SK-N-SH treated with all-trans-retinoic acid at 6 μM for 48 hours (cell line): ENCODE data around the gene KCNH4.

Source experiments
- ATAC-seq: fragments of 200-7000 bp; cut with Tn5 transposase; 3 replicates; pipeline ENCODE4 v1.9.1; 2020; ENCODE audit warnings: mild to moderate bottlenecking, moderate library complexity
- ARNTL ChIP-seq: fragments of 450-650 bp; formaldehyde crosslinking; IDR thresholded peaks from 2 replicates; pipeline ENCODE4 v1.5.0; 2020; ENCODE audit warnings: low read depth, mild to moderate bottlenecking, moderate library complexity, borderline replicate concordance
- BACH2 ChIP-seq: fragments of 250-450 bp; sonication (Bioruptor Pico); IDR thresholded peaks from 2 replicates; pipeline ENCODE4 v1.9.0; 2021; ENCODE audit warnings: mild to moderate bottlenecking, borderline replicate concordance
- CREB5 ChIP-seq: fragments of 250-450 bp; sonication (Bioruptor Pico); IDR thresholded peaks from 2 replicates; pipeline ENCODE4 v1.5.1; 2020; ENCODE audit warnings: low read depth, mild to moderate bottlenecking, moderate library complexity
- CSDC2 ChIP-seq: fragments of 250-450 bp; sonication (Bioruptor Pico); IDR thresholded peaks from 2 replicates; pipeline ENCODE4 v1.5.0; 2020; ENCODE audit warnings: mild to moderate bottlenecking, moderate library complexity
- ISL1 ChIP-seq: fragments of 250-450 bp; sonication (Bioruptor Pico); IDR thresholded peaks from 2 replicates; pipeline ENCODE4 v2.1.2; 2022; ENCODE audit warnings: mild to moderate bottlenecking, moderate library complexity
- OSR1 ChIP-seq: fragments of 250-450 bp; sonication (Bioruptor Pico); IDR thresholded peaks from 2 replicates; pipeline ENCODE4 v1.8.0; 2022; ENCODE audit warnings: moderate library complexity, mild to moderate bottlenecking, inconsistent platforms
- RARB ChIP-seq: fragments of 250-450 bp; sonication (Bioruptor Pico); IDR thresholded peaks from 2 replicates; pipeline ENCODE4 v1.8.0; 2021; ENCODE audit warnings: mild to moderate bottlenecking, moderate library complexity
- TOX ChIP-seq: fragments of 250-450 bp; sonication (Bioruptor Pico); IDR thresholded peaks from 2 replicates; pipeline ENCODE4 v1.8.0; 2021; ENCODE audit warnings: mild to moderate bottlenecking, moderate library complexity, borderline replicate concordance
- ZC3H10 ChIP-seq: fragments of 250-450 bp; sonication (Bioruptor Pico); IDR thresholded peaks from 2 replicates; pipeline ENCODE4 v1.5.1; 2021; ENCODE audit warnings: mild to moderate bottlenecking, moderate library complexity
- ZFP3 ChIP-seq: fragments of 250-450 bp; sonication (Bioruptor Pico); IDR thresholded peaks from 2 replicates; pipeline ENCODE4 v1.5.0; 2020; ENCODE audit warnings: mild to moderate bottlenecking, moderate library complexity
- ZFP30 ChIP-seq: fragments of 450-650 bp; formaldehyde crosslinking; IDR thresholded peaks from 2 replicates; pipeline ENCODE4 v1.5.0; 2022; ENCODE audit warnings: mild to moderate bottlenecking, moderate library complexity
- ZNF565 ChIP-seq: fragments of 450-650 bp; formaldehyde crosslinking; conservative IDR thresholded peaks from 2 replicates; pipeline ENCODE4 v1.5.0; 2020; ENCODE audit warnings: low read depth, mild to moderate bottlenecking, moderate library complexity
- ZNF70 ChIP-seq: fragments of 450-650 bp; formaldehyde crosslinking; IDR thresholded peaks from 2 replicates; pipeline ENCODE4 v1.5.0; 2020; ENCODE audit warnings: mild to moderate bottlenecking, moderate library complexity
- ZNF8 ChIP-seq: fragments of 450-650 bp; formaldehyde crosslinking; IDR thresholded peaks from 2 replicates; pipeline ENCODE4 v1.5.0; 2020; ENCODE audit warnings: mild to moderate bottlenecking, moderate library complexity
- TF ChIP-seq, protein P1 (sequence below): fragments of 250-450 bp; sonication (Bioruptor Pico); IDR thresholded peaks from 2 replicates; pipeline ENCODE4 v1.5.0; 2020; ENCODE audit warnings: mild to moderate bottlenecking, moderate library complexity
- TF ChIP-seq, protein P2 (sequence below): fragments of 250-450 bp; sonication (Bioruptor Pico); IDR thresholded peaks from 2 replicates; pipeline ENCODE4 v1.5.1; 2021; ENCODE audit warnings: mild to moderate bottlenecking, moderate library complexity
- TF ChIP-seq, protein P3 (sequence below): fragments of 250-450 bp; sonication (Bioruptor Pico); IDR thresholded peaks from 2 replicates; pipeline ENCODE4 v1.8.0; 2021; ENCODE audit warnings: low read depth, mild to moderate bottlenecking, moderate library complexity, borderline replicate concordance
- TF ChIP-seq, protein P4 (sequence below): fragments of 250-450 bp; sonication (Bioruptor Pico); IDR thresholded peaks from 2 replicates; pipeline ENCODE4 v1.8.0; 2020; ENCODE audit warnings: mild to moderate bottlenecking, moderate library complexity, borderline replicate concordance

KCNH4 gene

GRCh38 chr17:42178817-42179216 lies 2.1 kb downstream of the KCNH4 start (continued):
- TF ChIP-seq, protein P1, sequence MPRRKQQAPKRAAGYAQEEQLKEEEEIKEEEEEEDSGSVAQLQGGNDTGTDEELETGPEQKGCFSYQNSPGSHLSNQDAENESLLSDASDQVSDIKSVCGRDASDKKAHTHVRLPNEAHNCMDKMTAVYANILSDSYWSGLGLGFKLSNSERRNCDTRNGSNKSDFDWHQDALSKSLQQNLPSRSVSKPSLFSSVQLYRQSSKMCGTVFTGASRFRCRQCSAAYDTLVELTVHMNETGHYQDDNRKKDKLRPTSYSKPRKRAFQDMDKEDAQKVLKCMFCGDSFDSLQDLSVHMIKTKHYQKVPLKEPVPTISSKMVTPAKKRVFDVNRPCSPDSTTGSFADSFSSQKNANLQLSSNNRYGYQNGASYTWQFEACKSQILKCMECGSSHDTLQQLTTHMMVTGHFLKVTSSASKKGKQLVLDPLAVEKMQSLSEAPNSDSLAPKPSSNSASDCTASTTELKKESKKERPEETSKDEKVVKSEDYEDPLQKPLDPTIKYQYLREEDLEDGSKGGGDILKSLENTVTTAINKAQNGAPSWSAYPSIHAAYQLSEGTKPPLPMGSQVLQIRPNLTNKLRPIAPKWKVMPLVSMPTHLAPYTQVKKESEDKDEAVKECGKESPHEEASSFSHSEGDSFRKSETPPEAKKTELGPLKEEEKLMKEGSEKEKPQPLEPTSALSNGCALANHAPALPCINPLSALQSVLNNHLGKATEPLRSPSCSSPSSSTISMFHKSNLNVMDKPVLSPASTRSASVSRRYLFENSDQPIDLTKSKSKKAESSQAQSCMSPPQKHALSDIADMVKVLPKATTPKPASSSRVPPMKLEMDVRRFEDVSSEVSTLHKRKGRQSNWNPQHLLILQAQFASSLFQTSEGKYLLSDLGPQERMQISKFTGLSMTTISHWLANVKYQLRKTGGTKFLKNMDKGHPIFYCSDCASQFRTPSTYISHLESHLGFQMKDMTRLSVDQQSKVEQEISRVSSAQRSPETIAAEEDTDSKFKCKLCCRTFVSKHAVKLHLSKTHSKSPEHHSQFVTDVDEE, result no peak
- TF ChIP-seq TOX (CRISPR knock-in tag), result no peak
- TF ChIP-seq, protein P2, sequence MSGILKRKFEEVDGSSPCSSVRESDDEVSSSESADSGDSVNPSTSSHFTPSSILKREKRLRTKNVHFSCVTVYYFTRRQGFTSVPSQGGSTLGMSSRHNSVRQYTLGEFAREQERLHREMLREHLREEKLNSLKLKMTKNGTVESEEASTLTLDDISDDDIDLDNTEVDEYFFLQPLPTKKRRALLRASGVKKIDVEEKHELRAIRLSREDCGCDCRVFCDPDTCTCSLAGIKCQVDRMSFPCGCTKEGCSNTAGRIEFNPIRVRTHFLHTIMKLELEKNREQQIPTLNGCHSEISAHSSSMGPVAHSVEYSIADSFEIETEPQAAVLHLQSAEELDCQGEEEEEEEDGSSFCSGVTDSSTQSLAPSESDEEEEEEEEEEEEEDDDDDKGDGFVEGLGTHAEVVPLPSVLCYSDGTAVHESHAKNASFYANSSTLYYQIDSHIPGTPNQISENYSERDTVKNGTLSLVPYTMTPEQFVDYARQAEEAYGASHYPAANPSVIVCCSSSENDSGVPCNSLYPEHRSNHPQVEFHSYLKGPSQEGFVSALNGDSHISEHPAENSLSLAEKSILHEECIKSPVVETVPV, result no peak
- no peak for TF ChIP-seq BACH2 (CRISPR knock-in tag)

DNA sequence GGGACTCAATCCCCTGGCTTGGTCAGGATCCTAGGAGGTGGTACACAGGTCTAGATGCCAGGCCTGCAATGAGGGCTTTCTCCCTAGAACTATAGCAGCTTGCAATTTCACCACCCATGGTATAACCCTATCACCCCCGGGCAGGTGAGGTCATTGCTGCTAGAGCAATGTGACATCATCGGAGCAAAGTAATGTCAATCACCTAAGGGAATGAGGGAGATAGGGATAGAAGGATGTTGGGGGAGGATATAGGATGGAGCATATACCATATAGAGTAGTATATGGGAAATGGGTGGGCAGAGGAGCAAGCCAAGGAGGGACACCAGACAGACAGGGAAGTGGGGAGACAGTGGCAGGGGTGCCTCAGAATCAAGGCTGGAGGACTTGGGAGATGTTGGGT lies 3.3 kb downstream of the KCNH4 start:
- TF ChIP-seq, protein P3, sequence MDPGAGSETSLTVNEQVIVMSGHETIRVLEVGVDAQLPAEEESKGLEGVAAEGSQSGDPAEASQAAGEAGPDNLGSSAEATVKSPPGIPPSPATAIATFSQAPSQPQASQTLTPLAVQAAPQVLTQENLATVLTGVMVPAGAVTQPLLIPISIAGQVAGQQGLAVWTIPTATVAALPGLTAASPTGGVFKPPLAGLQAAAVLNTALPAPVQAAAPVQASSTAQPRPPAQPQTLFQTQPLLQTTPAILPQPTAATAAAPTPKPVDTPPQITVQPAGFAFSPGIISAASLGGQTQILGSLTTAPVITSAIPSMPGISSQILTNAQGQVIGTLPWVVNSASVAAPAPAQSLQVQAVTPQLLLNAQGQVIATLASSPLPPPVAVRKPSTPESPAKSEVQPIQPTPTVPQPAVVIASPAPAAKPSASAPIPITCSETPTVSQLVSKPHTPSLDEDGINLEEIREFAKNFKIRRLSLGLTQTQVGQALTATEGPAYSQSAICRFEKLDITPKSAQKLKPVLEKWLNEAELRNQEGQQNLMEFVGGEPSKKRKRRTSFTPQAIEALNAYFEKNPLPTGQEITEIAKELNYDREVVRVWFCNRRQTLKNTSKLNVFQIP, result no peak
- TF ChIP-seq ZC3H10 (no peak), ZFP30 (CRISPR knock-in tag) (no peak), TOX (CRISPR knock-in tag) (no peak), ARNTL (CRISPR knock-in tag) (no peak), OSR1 (CRISPR knock-in tag) (no peak), ZNF70 (CRISPR knock-in tag) (no peak), CREB5 (no peak)
- TF ChIP-seq, protein P1, result no peak
- ATAC-seq, result no peak

GRCh38 chr17:42174126-42174783 lies 6.7 kb downstream of the KCNH4 start:
- no peak for ATAC-seq
- TF ChIP-seq, protein P4, sequence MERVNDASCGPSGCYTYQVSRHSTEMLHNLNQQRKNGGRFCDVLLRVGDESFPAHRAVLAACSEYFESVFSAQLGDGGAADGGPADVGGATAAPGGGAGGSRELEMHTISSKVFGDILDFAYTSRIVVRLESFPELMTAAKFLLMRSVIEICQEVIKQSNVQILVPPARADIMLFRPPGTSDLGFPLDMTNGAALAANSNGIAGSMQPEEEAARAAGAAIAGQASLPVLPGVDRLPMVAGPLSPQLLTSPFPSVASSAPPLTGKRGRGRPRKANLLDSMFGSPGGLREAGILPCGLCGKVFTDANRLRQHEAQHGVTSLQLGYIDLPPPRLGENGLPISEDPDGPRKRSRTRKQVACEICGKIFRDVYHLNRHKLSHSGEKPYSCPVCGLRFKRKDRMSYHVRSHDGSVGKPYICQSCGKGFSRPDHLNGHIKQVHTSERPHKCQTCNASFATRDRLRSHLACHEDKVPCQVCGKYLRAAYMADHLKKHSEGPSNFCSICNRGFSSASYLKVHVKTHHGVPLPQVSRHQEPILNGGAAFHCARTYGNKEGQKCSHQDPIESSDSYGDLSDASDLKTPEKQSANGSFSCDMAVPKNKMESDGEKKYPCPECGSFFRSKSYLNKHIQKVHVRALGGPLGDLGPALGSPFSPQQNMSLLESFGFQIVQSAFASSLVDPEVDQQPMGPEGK (CRISPR knock-in tag), result no peak
- TF ChIP-seq ARNTL (CRISPR knock-in tag), result no peak
- TF ChIP-seq ZFP30 (CRISPR knock-in tag), result no peak
- TF ChIP-seq, protein P2, result no peak
- TF ChIP-seq ZNF565, result no peak
- no peak for TF ChIP-seq ZC3H10
- no peak for TF ChIP-seq ZNF70 (CRISPR knock-in tag)
- no peak for TF ChIP-seq ISL1 (CRISPR knock-in tag)
- no peak for TF ChIP-seq TOX (CRISPR knock-in tag)
- no peak for TF ChIP-seq RARB (CRISPR knock-in tag)
- no peak for TF ChIP-seq CSDC2
- TF ChIP-seq CREB5, result no peak
- TF ChIP-seq ZFP3, result no peak
- no peak for TF ChIP-seq ZNF8 (CRISPR knock-in tag)
